HG03103 (cell line): Measurements from ENCODE around the gene DCHS2.
A peak's percentile ranks its signal among the peaks of the same experiment; 100 is the strongest.

Source experiments
- ATAC-seq: cut with Tn5 transposase; IDR thresholded peaks from one replicate; pipeline ENCODE4 v1.9.1; 2021; ENCODE audit warnings: low read depth; ENCODE audit not compliant: unreplicated experiment

DCHS2 gene

GRCh38 chr4:154399259-154399974 is 92.2 kb downstream of the DCHS2 start:
- ATAC-seq = no peak

DNA sequence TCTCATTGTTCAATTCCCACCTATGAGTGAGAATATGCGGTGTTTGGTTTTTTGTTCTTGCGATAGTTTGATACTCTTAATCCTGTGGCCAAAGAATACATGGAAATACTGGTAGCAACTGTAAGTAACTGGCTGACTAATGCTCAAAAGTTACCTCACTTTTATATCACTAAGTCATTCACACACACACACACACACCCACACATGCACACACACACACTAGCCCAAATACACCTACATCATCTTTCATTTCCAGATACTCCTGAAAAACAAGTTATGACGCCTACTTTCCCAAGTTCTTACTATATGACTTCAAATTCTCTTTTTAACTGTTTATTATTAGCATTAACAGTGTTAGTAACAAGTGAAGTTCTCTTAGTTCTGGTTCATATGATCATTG is 101.3 kb downstream of the DCHS2 start:
- ATAC-seq = no peak

DNA sequence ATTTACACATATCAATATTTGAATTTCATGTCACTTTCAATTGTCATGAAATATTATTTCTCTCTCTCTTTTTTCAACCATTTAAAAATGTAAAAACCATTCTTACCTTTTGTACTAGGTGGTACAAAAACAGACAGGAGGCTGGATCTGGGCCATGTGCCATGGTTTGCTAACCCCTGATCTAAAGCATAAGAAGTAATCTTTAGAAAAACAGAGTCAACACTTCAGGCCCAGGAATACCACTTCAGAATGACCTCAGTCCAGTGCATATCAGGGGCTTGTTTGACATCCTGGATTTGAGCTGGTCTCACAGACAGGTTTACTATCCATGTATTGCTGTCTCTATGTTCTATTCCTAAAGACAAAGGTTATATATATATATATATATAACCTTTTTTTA is 102.5 kb downstream of the DCHS2 start:
- ATAC-seq = no peak

- ATAC-seq = no peak
Measured at GRCh38 chr4:154384012-154384411, 107.6 kb downstream of the DCHS2 start.

GRCh38 chr4:154376486-154376885 is 115.1 kb downstream of the DCHS2 start:
- ATAC-seq = no peak

GRCh38 chr4:154368060-154368459 is 123.5 kb downstream of the DCHS2 start:
- no peak for ATAC-seq

- ATAC-seq = no peak
Measured at GRCh38 chr4:154367659-154368058, 123.9 kb downstream of the DCHS2 start.

DNA sequence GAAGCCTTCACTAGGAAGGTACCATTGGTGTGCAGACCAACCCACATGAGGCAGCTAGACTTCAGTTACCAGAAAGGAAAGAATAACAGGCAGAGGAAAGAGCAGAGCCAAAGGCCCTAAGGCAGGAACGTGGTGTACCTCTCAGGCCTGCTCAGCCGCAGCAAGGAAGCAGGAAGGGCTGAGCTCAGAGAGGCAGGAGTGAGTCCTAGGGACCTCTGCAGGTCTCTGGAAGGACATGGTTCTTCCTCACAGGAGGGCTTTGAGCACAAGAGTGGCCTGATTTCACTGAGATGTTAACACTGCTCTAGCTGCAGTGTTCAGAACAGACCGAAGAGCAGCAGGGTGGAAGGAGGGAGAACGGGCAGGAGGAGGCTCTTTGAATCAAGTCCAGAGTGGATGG is 124.6 kb downstream of the DCHS2 start:
- no peak for ATAC-seq

GRCh38 chr4:154364066-154364845 is 127.3 kb downstream of the DCHS2 start:
- no peak for ATAC-seq

DNA sequence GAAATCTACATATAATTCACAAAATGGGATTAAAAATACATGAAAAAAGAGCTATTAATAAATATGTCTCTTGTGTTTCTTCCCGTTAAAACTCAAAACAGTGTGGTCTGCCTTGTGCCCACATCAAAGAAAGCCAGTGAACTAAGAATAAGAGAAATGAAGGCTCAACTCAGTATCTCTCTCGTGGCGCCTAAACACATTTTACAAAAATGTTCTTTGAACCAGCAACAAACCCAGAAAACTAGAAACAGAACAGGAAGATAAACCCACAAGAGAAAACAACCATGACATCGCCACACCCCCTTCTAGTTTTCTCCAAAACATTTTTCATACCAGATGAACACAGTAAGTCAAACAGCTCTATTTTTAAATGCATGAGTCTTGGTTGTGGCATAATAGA is 130.1 kb downstream of the DCHS2 start:
- ATAC-seq = peak; percentile 74

DNA sequence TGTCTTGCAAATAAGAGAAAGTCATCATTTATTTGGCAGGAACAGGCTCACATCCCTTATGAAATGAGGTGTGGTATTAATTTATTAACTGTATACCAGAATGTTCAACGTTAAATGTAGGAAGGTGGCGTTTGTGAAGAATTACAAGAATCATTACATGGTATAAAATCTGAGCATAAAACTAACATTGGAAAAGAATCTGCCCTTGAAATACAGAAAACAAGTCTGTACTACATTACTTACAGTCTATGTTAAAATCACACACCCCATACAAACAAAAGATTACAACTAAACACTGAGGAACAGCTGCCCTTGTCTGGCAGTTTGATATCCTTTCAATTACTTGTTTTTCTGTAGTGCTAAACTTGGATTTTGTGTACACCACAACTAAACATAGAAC is 131.1 kb downstream of the DCHS2 start:
- ATAC-seq = no peak

DNA sequence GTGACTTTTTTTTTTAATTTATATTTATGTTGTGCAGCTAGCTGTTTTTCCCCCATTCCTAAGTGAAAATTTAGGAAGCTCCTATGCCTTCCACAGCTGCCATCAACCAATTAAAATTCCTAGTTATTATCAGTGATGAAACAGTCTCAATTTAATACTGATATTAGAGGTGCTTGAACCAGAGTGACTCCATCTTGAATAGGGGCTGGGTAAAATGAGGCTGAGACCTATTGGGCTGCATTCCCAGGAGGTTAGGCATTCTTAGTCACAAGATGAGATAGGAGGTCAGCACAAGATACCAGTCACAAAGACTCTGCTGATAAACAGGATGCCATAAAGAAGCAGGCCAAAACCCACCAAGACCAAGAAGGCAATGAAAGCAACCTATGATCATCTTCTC is 136.7 kb downstream of the DCHS2 start:
- ATAC-seq = no peak

DNA sequence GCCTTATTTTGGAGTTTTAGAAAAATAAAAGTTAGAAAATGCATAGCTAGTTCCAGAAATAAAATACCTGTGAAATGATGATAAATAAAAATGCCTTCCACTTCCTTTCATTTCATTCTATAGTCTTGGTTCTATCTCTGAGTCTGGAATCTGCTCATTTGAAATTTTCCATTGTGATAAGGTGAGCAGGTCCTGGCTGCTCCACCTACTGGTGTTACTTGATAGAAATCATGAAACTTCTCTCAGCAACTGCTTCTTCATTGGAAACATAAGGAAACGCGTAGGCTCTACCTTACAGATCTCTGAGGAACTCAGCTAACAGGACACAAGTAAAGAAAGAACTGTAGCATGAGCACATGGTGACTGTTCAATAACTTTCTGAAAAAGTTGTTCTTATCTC is 141.8 kb downstream of the DCHS2 start:
- ATAC-seq = no peak

DNA sequence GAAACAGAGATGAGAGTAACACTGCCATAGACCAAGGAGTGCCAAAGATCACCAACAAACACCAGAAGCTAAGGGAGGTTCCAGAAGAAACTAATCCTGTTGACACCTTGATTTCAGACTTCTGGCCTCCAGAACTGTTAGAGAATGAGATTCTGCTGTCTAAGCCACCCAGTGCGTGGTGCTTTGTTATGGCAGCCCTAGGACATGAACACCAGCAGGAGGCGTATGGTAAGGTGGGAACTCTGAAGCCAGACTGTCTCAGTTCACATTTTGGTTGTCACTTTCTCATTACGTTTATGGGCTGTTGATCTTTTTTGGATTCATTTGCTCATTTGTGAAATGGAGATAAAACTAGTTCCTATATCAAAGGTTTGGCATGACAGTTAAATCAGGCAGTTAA is 142.9 kb downstream of the DCHS2 start:
- ATAC-seq = no peak

DNA sequence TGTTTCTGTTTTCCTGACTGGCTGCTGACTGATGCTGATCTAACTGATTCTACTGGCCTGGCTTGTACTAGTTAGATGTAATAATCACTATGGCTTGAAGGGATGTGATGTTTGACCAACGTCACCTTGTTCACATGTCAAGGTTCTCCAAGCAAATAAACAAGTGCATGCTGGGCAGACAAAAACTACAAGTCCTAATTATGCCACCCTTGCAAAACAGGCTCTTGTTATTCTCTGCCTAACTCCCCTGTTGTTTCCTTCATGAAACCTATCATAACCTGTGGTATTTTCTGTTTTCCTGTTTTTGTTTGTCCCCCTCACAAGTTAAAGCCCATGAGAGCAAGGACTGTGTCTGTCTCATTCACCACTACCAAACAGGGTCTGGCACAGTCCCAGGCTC is 146.2 kb downstream of the DCHS2 start:
- no peak for ATAC-seq

DNA sequence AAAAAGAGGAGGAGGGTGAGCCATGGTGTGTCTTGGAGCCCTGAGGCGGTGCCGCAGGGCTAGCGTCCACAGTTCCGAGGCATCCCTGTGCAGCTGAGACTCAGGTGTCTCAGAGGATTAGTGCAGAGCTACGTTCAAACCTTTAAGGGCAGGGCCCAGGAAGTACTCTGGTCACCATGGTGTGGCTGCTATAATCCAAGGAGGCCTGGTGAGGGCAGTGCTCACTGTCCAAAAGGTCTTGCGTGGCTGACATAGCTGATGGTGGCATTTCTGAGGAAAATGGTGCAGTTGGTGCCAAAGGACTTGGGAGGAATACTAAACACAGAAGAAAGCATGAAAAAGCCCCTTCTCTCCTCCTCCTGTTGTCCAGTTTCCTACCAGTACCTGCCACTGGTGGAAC is 146.9 kb downstream of the DCHS2 start:
- peak; percentile 63 for ATAC-seq

GRCh38 chr4:154343651-154344050 is 147.9 kb downstream of the DCHS2 start:
- no peak for ATAC-seq

GRCh38 chr4:154341448-154341847 is 150.2 kb downstream of the DCHS2 start:
- no peak for ATAC-seq

DNA sequence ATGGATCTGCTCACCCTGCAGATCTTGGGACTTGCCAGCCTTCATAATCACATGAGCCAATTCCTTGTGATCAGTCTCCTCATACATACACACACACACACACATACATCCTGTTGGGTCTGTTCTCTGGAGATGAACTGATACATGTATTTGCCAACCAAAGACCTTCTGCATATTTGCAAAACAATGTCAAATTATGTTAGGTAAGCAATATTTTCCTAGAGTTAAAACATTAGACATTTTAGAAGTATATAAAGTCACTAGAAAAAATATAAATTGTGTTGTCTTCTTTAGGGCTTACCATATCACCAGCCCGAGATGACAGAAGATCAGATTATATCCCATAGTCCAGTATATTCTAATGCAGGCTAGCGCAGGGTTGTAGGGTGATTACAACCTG is 156.0 kb downstream of the DCHS2 start:
- no peak for ATAC-seq

DNA sequence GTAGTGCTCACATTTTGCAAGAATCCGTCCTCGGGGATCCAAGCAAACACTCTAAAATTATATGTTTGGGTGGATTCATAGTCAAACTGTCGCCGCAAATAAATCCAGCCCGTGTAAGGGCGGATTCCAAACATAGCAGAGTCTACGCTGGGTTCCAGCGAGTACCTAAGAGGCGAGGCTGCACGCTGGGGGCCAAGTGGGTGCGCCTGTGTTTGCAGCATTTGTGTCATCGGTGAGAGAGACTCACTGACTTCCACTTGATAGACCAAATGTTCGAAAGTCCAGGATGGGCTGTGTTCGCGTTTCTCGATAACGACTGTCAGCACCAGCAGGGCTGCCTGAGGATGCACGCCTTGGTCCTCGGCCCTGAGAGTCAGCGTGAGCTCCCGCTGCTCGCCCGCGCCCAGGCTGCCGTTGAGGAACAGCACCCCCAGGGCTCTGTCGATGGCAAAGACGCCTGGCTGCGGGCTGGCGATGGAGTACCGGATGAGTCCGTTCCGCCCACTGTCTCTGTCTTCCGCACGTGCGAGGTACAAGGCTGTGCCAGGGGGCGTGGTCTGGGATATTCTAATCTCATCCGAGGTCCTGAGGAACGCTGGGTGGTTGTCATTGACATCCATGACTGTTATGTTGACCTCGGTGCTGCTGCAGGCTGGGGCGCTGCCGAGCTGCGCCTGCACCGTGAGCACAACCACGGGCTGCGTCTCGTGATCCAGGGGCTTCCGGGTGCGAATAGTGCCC is 158.7 kb downstream of the DCHS2 start:
- peak; percentile 79 for ATAC-seq

DNA sequence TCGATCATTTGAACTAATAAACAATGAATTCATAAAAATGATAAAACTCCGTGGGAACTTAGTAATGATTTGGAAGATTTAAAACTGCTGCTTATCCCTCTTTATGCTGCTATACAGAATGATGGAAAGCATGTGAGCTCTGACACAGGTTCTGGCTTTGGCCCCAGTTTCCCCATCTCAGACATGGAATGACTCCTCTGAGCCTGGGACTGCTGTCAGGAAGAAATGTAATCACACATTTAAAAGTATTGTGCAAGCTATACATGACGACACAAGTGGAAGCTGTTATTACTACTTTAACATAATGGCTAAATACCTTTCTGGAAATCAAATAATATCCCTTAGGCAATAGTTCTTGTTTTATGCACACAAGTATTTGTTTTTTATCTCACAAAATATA is 161.7 kb downstream of the DCHS2 start:
- no peak for ATAC-seq
